Retina (tissue), 1 donor: ENCODE measurements around the gene FBP2.

Experiments used
- DNase-seq: peaks from one replicate; pipeline ENCODE4 v3.0.0-alpha.2; 2016

FBP2 gene

DNA sequence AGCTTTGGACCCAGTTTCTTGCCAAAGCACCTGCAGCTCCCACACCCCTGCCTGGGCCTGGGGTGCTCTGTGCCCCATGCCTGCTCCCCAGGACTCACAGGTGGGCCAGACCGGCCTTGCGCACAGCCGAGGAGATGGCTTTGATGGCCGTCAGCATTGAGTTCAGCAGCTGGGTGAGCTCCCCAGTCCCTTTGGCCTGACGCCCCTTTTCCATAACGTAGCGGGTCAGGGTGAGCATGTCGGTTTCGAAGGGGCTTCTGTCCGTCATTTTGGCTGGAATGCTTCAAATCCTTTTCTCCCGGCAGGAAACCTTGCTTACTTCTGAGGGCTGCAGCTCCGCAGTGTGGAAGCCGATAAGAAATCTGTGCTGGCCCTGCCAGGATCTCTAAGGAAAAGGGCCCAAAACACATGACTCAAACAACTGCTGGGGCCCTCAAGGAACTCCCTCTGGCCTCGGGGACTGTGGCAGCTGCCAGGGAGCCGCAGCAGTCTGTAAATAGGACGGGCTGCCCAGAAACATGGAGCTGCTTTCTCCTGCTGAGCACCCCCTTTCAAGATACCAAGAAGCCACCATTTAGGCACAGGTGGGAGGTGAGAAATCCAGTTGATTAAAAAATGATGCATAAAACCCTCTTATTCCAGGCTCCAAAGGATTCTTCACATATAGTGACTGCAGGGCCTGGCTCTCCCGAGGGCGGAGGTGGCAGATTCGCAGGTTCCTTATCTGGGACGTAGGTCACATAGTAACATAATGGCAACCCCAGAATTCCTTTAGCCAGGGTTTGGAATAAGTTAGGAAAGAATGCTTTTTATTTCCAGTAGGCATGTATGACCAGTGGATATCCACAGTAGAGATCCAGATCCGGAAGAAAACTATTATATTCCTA, at the start of gene FBP2:
Gene FBP2 (minus strand): TSS at position 366 of the 887 bp plus-strand sequence. CDS start 98 bp downstream, at position 268.
- DNase-seq = no peak

DNA sequence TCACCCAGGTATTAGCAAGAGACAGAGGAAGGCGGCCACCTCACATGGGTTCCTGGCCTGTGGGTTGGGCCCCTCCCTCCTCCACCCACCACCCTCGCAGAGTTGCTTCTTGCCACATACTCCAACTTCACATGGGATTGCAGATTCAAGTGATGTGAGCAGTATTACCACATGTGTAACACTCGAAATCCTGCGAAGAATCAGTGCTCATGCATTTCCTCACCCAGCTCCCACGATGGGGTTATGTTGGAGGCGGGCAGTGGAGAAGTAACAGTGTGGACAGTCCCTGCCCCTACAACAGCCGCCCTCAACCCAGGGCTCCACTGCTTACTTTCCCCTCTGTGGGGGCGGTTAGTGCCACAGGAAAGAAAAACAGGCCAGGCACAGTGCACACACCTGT, 49.6 kb upstream of the FBP2 start:
- DNase-seq = no peak

DNA sequence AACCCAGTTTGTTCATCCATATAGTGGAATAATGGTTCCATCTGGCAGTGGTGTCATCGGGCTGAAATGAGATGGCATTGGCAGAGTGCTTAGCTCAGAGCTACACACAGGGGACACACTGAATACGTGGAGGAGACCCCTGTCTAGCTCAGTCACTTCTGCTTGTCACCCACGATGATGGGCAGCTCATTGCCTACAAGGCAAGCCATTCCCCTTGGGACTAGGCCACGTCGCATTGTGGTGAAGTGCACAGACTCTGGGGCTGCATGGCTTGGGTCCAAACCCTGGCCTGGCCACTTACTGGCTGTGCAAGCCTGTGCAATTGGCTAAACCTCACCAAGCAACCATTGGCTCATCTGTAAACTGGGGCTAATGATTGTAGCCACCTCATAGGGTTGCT, 48.9 kb upstream of the FBP2 start:
- no peak for DNase-seq

DNA sequence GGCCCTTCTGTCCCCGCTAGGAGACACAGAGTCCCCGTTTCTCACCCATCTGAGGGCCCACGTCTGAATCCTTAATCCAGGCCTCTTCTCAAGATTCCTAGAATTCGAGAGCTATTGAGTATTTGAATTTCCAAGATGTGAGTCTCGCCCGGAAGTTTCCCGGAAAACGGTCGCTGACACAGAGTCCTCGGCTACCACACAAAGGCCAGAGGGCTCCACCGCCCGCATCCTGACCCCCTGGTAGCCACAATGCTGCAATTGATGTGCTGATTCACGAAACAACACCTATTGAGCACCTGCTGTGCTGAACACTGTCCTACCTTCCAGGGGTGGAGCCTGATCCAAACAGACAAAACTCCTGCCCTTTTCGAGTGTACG, 46.4 kb upstream of the FBP2 start:
- DNase-seq = no peak

DNA sequence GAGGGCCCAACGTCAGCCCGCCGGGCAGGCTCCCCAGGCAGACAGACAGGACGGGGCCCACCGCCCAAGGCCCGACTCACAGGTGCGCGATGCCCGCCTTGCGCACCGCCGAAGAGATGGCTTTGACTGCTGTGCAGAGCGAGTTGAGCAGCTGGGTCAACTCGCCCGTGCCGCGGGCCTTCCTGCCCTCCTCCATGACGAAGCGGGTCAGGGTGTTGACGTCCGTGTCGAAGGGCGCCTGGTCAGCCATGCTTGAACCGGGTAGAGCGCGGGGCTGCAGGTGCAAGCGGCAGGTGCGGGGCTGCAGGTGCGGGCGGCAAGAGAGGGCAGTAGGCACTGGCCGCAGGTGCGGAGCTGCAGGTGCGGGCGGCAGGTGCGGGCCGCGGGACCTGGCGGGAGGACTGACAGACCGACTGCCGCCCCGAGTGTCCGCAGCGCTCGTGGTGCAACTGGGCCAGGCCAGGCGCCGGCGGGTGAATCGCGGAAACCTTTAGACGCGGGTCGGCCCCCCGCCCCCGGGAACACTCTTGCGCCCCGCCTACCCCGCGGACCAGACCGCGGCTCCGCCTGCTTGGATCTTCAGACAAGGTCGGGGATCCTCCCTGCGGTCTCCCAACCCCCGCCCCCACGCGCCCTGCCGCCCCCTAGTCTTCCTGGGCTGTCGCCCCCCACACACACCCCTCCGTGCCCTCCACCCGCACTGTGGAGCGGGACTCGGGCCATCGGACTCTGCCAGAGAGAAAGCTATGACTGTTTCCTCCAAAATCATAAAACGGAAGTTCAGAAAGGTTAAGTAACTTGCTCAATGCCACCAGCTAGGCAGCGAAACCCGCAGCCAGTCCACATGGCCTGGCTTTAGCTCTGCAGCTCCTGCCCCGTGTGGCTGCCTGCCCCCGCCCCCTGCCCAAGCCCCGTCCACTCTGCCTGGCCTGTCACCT, 45.7 kb upstream of the FBP2 start, which contains the start of gene FBP1:
Gene FBP1 (minus strand): TSS at position 458 of the 938 bp plus-strand sequence. CDS start 208 bp downstream, at position 250.
- peak; percentile 67 for DNase-seq

DNA sequence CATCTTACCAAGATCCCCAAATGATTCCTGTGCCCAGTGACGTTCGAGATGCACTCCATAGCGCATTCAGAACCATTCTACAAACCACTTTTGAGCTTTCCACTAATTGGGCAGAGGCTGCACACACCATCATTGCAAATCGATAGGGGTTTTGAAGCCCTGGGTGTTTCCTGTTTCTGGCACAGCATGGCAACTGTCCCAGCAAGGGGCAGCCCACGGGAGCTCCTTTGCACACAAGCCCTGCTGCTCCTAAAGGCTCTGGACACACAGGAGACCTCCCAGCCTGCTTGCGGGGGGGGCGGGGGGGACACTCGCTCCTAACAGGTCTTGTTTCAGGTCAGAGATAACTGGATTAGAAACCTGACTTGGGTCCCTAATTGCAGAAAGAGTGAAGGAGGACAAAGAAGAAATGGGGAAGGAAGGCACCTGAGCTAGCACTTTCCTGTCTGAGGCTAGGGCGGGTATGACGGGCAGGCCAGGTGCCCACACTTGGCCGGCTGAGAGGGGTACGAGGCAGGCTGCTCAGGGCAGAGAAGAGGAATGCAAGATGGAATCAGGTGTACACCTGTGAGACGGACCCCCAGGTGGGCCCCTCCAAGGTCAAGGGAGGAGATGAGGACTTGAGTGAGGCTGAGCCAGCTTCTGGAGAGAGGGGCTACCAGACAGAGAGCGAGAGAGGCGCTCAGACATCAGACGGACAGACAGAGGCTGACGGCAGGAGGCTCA, 44.9 kb upstream of the FBP2 start:
- no peak for DNase-seq

DNA sequence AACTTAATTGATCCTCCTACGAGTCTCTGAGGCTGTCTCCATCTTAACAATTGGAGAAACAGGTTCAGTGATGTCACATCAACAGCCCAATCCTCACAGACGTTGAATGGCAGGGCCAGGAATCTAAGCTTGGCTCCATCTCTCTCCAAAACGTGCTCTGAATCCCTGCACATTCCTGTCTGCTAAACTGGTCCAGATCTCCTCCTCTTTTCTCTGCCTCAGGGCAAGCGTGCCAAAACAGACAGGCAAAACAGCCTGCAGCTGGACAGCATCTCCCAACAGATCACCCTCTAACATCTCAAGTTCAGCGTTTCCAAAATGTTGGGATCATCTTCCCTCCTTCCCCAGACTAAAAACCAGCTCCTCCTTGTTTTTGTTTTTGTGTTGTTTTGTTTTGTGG, 39.1 kb upstream of the FBP2 start:
- DNase-seq = no peak

DNA sequence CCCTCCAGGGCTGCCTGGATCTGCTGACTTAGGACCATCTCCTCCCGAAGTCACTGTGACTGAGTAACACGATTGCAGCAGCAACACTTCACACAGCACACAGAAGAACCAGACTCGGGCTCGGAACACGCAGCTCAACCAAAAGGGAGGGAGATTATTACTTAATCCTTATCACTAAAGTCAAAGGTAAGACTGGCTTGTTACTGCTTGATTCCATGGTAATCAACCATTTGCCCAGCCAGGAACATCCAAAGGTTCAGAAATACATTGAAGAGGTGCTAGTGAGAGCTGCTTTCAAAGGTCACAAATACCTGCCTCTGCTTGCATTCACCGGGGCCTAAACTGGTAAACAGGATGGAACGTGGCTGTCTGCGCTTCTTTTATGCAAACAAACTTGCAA, 38.0 kb upstream of the FBP2 start:
- no peak for DNase-seq

DNA sequence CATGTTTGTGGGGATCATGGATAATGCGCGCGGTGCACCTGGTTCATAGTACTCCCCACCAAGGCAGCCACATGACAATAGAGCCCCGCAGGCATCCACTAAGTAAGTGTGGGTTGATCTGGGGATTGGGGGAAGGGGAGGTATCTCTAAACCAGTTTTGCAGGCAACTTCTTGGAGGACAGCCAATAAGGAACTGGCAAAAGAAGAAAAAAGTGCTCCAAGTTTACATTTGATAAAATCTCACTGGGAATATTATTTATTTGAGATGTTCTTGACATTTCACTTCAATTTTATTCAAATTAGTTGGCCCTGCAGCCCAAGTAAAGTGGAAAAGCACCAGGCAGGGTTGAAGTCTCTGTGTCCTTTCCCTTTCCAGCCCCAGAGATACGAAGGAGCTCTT, 37.2 kb upstream of the FBP2 start:
- DNase-seq = no peak

DNA sequence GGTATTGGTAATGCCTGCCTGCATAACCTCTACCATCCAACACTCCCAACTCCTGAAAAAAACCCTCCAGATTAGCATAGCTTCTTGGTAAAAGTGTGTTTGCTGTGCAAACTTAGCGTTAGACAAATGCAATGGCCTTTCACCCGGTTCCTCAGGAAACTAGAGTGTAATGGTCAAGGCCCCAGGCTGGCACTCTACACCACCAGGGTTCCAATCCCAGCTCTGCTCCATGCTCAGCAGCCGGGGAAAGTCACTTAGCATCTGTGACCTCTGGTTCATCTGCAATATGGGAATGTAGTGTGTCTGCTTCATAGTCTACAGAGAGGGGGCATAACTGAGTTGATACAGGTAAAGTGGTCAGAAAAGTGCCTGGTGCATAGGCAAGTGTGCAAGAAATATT, 36.7 kb upstream of the FBP2 start:
- DNase-seq = no peak

DNA sequence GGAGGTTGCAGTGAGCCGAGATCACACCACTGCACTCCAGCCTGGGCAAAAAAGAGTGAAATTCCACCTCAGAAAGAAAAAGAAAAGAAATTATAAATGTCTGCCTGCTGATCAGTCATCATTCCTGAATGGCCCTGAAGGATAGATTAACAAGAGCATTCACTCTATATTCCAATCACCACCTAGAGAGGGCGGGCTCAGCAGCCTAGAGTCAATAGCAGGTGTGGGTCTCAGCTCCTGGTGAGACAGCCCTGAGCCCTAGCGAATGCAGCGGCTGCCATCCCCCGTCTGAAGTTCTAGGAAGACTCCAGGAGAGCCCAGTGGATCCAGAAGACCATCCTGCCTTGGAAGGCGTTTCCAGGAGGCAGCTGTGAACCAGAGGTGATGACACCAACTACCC, 33.7 kb upstream of the FBP2 start:
- DNase-seq = no peak

DNA sequence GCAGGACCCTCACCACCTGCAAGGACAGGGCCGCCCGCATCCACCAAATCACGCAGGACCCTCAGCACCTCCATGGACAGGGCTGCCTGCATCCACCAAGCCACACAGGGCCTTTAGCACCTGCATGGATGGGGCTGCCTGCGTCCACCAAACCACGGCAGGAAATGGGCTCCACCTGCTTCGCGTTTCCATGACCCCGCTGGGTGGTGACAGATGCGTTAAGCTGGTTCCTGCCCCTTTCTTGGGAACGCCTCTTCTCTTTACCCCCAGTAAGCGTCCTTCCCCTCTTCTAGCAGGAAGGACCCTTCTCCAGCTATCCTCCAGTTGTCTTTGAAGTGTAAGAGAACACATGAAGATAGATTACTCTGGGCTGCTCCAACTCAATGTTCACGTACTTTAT, 32.2 kb upstream of the FBP2 start:
- DNase-seq = no peak

DNA sequence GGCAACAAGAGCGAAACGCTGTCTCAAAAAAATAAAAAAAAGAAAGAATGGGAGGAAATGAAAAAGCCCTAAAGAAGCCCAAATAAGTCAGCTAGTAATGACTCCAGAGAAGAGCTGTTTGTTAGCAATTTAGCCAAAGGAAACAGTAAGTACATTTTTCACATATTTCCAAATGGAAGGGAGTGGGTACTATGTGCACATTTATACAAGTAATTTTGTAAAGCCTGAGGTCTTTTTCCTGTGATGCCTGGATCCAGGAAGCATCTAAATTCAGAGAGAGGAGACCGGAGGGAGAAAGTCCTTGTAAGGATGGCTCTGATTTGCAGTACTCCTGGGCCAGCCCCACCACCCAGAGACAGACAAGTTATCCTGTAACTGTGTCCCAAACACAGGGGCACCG, 31.0 kb upstream of the FBP2 start:
- no peak for DNase-seq

DNA sequence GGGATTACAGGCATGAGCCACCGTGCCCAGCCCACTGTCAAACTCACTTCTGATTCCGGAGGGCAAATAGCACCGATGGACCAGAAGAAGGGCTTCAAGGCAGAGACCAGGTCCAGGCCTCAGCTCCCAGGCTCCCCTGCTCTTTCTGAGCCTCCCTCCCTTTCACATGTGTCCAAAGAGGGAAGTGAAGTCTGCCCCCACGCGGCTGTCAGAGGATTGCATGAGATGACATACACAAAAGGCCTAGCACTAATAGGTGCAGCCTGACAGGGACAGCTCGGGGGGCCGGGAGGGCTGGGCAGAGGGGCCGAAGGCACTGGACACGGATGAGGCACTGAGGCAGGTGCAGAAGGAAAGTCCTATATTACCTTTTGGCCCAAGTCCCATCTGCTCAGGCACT, 29.6 kb upstream of the FBP2 start:
- peak; percentile 34 for DNase-seq

DNA sequence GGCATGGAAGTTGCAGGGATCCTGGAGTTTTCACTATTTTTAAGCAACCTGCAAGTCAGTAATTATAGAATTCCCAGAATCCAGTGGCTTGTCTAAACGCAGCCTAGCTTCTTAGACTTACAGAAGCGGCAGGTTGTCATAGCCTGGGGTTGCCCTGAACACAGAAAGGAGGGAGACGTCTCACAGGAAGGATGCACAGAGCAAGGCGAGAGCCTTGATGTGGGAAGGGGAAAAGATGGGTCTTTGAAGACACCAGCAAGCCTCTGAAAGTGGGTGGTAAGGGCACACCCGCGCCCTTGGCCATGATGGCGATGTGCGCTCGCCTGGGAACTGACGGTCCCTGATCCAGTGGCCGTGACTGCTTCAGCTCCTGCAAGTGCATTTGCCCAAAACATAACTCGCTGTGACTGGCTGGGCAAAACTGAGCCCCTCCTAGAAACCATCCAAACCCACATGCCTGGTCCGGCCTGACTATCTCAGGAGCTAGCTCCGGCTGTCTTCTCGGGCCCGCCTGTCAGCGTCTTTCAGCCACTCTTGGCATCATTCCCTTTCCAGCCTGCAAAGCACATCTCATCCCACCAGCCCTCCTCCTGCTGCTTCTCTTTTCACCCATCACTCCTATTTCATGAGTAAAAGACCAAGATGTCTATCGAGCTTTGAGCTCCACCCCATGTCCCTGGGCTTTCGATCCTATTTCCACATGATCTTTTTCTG, 28.6 kb upstream of the FBP2 start:
- no peak for DNase-seq

DNA sequence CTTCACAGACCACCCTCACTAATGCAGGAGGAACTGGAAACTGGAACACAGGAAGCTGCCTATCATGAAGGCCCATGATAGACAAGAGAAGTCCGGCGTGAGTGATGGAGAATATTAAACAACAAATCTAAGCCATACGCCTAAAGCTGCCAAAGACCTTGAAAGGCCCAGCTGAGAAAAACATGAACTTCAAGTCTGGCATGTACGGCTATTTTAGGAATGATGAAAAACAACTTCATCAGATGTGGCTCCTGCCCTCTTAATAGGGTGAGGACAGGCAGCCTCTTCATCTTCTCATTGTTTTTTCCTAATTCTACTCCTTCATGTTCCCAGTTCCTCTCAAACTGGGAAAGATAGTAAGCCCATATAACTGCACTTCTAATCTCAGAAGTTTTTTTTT, 25.4 kb upstream of the FBP2 start:
- no peak for DNase-seq

DNA sequence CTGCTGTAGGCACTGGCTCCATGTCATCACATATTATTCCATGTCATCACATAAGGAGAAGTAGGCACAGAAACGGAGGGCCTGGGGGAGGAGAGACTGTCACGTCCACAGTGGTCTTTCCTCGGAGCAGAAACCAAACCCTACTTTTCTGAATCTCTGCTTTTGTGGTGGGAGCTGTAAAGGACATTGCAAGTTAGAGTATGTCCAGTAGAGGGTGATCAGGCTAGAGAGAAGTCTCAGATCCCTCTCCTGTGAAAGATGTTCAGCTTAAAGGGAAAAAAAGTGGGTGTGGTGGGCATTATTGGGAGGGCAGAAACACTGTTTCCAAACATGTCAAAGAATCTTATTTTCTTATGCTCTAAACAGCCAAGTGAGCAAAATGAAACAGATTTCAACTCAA, 19.4 kb upstream of the FBP2 start:
- no peak for DNase-seq

DNA sequence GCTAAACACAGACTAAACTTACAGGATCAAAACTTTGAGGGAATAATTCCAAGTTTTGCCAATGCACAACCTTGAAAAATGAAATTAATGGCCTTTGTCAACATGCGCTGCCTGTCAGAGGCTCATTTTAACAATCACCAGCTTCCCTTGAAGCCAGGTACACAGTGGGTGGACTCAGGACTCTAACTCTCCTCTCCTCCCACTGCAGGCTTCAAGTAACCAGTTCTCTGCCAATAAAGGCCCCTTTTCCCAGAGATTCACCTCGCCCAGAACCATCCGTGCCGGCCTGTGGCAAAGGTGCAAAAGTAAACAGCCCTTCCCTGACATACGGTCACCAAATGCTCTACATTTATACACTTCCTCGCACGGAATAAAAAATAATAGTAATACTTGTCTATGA, 18.4 kb upstream of the FBP2 start:
- no peak for DNase-seq

DNA sequence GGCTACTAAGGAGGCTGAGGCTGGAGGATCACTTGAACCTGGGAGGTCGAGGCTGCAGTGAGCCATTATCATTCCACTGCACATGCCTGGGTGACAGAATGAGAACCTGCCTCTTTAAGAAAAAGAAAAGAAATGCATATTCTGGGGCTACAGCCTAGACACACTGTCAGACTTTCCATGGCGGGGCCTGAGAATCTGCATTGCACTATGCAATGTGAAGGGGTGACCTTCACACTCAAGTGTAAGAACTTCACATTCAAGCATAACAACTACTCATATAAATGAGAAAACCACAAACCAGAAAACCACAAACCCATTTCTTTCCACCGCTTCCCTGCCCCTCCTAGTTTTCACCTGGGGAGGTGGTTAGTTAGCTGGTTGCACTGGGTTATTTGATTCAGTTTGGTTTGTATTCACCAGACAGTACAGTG, 18.0 kb upstream of the FBP2 start:
- DNase-seq = no peak

DNA sequence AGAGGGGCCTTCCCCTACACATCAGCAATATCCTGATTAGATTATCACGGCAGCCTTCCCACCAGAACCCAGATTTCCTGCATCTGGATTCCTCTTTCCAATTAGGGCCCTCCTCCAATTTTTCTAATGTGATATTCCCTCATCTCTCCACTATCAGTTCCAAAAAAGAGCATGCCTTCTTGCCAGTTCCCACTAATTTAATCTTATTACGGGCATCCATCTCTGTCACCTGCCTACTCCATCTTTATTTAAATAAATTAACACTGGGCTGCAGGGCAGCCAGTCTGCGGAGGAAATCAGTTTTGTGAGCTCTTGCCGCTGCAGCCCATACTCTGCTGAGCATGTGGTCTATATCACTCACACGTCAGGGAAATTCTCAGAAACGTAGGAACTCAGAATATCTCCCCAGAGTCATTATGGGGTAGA, 16.6 kb upstream of the FBP2 start:
- DNase-seq = no peak

DNA sequence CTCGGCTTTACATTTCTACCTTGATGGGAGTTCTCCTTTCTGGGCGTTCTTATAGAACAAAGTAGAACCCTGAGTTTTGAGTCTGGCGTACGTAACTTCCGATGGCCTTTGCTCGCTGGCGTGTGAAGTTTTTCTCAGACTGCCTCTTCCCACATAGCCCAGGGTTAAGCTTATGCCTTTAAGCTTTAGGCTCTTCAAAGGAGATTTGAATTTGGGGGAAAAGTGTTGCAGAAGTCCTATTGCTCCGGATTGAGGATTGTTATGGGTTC, 13.7 kb upstream of the FBP2 start:
- no peak for DNase-seq

DNA sequence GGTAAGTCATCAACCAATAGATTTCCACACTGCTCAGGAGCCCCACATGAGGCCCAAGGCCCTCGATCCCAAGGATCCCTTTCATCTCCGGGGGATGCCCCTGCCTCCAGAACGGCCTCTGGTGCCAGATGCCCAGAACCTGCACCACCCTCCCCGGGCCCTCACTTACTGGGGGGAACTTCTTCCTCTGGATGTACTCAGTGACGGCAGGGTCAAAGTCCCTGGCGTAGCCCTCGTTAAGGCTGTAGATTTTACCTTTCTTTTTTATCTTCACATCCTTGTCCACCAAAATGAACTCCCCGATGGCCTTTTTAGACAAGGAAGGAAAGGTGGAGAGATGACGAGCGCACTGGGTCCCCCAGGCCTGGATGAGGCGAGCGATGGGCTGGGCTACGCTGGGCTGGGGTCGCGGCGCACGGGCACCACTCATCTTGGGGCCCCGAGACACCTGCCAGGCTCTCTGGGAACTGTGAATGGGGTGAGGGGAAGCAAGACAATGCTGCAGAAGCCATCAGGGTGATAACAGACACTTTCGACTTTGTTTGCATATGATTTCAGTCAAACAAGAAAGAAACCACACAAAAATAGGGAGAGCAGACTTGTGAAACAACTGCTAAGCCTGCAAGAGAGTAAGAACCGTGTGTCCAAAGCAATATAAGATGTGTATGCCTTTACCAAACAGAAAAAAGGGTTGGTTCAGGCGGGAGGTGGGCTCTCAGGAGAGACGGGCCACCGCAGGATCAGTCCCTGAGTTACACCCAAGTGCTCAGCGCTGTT, 13.2 kb upstream of the FBP2 start:
- DNase-seq = no peak
